ENCODE results near the gene PRDM2. TPM values are rescaled to one million over a fixed set of nuclear protein-coding genes. Genes with fewer than 3 reads are reported as not detected.
A peak's percentile ranks its signal among the peaks of the same experiment; 100 is the strongest.

The PRDM2 gene
- total RNA-seq, 2 experiments from 2014 or later: 136 to 140 TPM

DNA sequence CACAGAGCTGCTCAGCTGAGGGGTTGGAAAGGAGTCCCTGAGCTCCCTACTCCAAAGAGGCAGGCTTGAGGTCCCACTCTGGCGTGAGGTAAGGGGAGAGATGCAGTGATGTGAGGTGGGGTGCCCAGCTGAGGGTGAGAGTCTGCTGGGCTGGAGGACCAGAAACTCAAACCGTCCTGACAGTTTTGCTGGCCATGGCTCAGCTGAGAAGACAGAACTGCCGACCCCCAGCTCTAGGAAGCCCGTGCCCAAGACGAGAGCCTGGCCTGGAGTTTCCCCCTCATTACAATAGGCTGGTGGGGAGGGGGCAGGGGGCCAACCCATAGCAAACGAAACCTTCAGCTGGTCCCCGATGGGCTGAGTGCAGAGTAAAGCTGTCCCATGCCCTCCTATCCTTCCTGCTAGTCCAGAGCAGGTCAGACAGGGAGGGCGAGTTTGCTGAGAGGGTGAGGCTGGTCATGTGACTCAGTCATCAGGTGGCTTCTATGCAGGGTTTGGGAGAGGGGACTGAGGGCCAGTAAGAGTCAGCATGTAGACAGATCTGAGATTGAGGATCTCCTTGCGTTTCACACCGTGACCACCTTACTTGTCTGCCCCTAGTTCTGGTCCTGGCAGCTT is 129.3 kb downstream of the PRDM2 start:
- Mint-ChIP-seq H3K36me3 (ENCODE audit: low read depth) (no peaks in the 10 kb centered on the region), H3K9me3 (no peaks in the 10 kb centered on the region), H3K4me1 (ENCODE audit: low read depth) (no peaks in the 10 kb centered on the region), H3K4me3 (no peak overlapping the region), H3K27me3 (peaks cover 9% of the 10 kb centered on the region), H3K27ac (no peak overlapping the region)
- H3K27ac ChIP-seq (ENCODE audit: low read depth in 1 of 2, low read length in 2 of 2): no peak overlapping the region
- TF ChIP-seq, protein P1, sequence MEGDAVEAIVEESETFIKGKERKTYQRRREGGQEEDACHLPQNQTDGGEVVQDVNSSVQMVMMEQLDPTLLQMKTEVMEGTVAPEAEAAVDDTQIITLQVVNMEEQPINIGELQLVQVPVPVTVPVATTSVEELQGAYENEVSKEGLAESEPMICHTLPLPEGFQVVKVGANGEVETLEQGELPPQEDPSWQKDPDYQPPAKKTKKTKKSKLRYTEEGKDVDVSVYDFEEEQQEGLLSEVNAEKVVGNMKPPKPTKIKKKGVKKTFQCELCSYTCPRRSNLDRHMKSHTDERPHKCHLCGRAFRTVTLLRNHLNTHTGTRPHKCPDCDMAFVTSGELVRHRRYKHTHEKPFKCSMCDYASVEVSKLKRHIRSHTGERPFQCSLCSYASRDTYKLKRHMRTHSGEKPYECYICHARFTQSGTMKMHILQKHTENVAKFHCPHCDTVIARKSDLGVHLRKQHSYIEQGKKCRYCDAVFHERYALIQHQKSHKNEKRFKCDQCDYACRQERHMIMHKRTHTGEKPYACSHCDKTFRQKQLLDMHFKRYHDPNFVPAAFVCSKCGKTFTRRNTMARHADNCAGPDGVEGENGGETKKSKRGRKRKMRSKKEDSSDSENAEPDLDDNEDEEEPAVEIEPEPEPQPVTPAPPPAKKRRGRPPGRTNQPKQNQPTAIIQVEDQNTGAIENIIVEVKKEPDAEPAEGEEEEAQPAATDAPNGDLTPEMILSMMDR (IDR thresholded peaks at IDR 0.05): peak; percentile 9
- intact Hi-C loops (cut with DNase I, micrococcal nuclease): no loop called here
- CTCF ChIA-PET: interaction anchor here (1.0 kb wide), 1 partner anchor 20 kb away, joined by 3 read pairs; no protein-coding TSS in a partner anchor
- H3K27me3 ChIP-seq (ENCODE audit: control insufficient read depth in 1 of 2, insufficient read depth in 2 of 2, low read length in 2 of 2): peaks cover 0 to 3% of the 10 kb centered on the region in 2 experiments
- DNase-seq (no peak), ATAC-seq (ENCODE audit: poor library complexity) (no peak)
- H3K4me3 ChIP-seq (ENCODE audit: low read length): no peak overlapping the region
- peaks cover 7% of the 10 kb centered on the region for H3K4me1 ChIP-seq (ENCODE audit: insufficient read depth, low read length)
- no peaks in the 10 kb centered on the region for H3K9me3 ChIP-seq (ENCODE audit: control insufficient read depth in 1 of 2, insufficient read depth in 1 of 2, low read length in 2 of 2)
- no peaks in the 10 kb centered on the region for H3K36me3 ChIP-seq (ENCODE audit: insufficient read depth, low read length)
- POLR2A ChIA-PET: interaction anchor here (0.6 kb wide), 1 partner anchor 1843 kb away, joined by 5 read pairs; no protein-coding TSS in a partner anchor

DNA sequence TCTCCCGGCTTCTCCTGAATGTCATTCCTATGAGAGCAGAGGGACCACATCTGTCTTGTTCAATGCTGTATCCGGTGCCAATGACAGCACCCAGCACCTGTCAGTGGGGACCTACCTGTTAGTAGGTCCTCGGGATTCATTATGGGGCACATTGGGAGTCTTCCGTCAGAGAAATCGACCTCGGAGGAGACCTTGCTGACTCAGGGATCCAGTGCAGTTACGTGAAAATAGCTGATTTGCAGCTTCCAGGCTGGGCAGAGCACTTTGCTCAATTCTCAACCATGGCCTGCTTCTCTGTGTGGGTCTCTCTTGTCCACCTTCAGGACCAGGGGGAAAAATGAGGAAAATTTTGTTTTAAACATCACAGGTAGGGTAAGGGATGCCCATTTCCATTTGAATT is 130.2 kb downstream of the PRDM2 start:
- H3K27me3 ChIP-seq (ENCODE audit: control insufficient read depth in 1 of 2, insufficient read depth in 2 of 2, low read length in 2 of 2): peaks cover 0 to 3% of the 10 kb centered on the region in 2 experiments
- ATAC-seq (ENCODE audit: poor library complexity) (no peak), DNase-seq (no peak)
- no peak overlapping the region for H3K27ac ChIP-seq (ENCODE audit: low read depth in 1 of 2, low read length in 2 of 2)
- no peaks in the 10 kb centered on the region for H3K36me3 ChIP-seq (ENCODE audit: insufficient read depth, low read length)
- ChIA-PET POLR2A (no interaction called here), CTCF (no interaction called here)
- intact Hi-C loops (cut with DNase I, micrococcal nuclease): loop anchor here in 1 of 2 experiments (10.0 kb wide), 1 partner anchor 1215 kb away; no protein-coding TSS in a partner anchor
- no peak overlapping the region for H3K4me3 ChIP-seq (ENCODE audit: low read length)
- Mint-ChIP-seq H3K4me1 (ENCODE audit: low read depth) (no peaks in the 10 kb centered on the region), H3K27ac (no peak overlapping the region), H3K27me3 (peaks cover 19% of the 10 kb centered on the region), H3K4me3 (no peak overlapping the region), H3K36me3 (ENCODE audit: low read depth) (no peaks in the 10 kb centered on the region), H3K9me3 (no peaks in the 10 kb centered on the region)
- TF ChIP-seq, protein P1 (IDR thresholded peaks at IDR 0.05): no peak
- no peaks in the 10 kb centered on the region for H3K9me3 ChIP-seq (ENCODE audit: control insufficient read depth in 1 of 2, insufficient read depth in 1 of 2, low read length in 2 of 2)
- H3K4me1 ChIP-seq (ENCODE audit: insufficient read depth, low read length): peaks cover 7% of the 10 kb centered on the region

DNA sequence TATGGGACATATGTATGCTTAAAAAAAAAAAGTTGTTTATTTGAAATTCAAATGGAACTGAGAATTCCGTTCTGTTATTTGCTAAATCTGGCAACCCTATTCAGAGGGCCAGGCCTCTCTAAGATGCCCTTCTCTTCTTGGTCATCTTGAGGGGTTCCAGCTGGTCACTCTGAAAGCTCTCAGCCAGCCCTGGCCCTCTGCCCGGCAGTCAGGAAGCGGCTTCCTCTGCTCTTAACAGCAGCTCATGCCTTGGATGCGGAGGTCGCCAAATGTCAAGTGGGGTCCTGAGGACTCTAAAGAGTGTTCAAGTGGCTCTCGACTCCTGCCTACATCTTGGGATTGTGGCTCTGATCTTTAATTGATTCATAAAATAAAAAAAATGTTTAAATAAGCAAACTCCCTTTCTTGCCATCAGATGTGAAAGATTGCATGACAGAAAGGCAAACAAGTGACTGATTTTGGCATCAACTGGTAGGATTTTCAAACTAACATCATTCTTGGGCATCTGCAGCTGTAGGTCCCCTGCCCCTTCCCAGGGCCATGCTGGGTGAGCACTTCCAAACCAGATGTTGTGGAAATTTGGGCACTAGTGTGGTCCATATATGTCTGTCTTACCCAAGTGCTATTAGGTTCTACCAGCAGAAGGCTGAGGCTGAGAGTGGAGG is 130.8 kb downstream of the PRDM2 start:
- peaks cover 24% of the 10 kb centered on the region for H3K27me3 Mint-ChIP-seq
- peaks cover 7% of the 10 kb centered on the region for H3K4me1 ChIP-seq (ENCODE audit: insufficient read depth, low read length)
- H3K36me3 Mint-ChIP-seq (ENCODE audit: low read depth): no peaks in the 10 kb centered on the region
- no peaks in the 10 kb centered on the region for H3K9me3 ChIP-seq (ENCODE audit: control insufficient read depth in 1 of 2, insufficient read depth in 1 of 2, low read length in 2 of 2)
- intact Hi-C loops (cut with DNase I, micrococcal nuclease): loop anchor here in 1 of 2 experiments (10.0 kb wide), 1 partner anchor 1214 kb away; no protein-coding TSS in a partner anchor
- H3K4me1 Mint-ChIP-seq (ENCODE audit: low read depth): no peaks in the 10 kb centered on the region
- no peak overlapping the region for H3K4me3 ChIP-seq (ENCODE audit: low read length)
- H3K4me3 Mint-ChIP-seq: no peak overlapping the region
- H3K27ac Mint-ChIP-seq: no peak overlapping the region
- CTCF ChIA-PET: no interaction called here
- TF ChIP-seq, protein P1 (IDR thresholded peaks at IDR 0.05): no peak
- DNase-seq (no peak), ATAC-seq (ENCODE audit: poor library complexity) (no peak)
- no peak overlapping the region for H3K27ac ChIP-seq (ENCODE audit: low read depth in 1 of 2, low read length in 2 of 2)
- H3K9me3 Mint-ChIP-seq: no peaks in the 10 kb centered on the region
- peaks cover under 1 to 3% of the 10 kb centered on the region in 2 experiments for H3K27me3 ChIP-seq (ENCODE audit: control insufficient read depth in 1 of 2, insufficient read depth in 2 of 2, low read length in 2 of 2)
- no peaks in the 10 kb centered on the region for H3K36me3 ChIP-seq (ENCODE audit: insufficient read depth, low read length)
- POLR2A ChIA-PET: no interaction called here
